NCI-H2081 (cell line): Measurements from ENCODE around the gene ACSM5.
A peak's percentile ranks its signal among the peaks of the same experiment; 100 is the strongest.

Experiments used
- DNase-seq, 2 experiments: peaks; one replicate each; lab custom pipeline; 2025; lab: John Stamatoyannopoulos, UW

ACSM5 gene, protein sequence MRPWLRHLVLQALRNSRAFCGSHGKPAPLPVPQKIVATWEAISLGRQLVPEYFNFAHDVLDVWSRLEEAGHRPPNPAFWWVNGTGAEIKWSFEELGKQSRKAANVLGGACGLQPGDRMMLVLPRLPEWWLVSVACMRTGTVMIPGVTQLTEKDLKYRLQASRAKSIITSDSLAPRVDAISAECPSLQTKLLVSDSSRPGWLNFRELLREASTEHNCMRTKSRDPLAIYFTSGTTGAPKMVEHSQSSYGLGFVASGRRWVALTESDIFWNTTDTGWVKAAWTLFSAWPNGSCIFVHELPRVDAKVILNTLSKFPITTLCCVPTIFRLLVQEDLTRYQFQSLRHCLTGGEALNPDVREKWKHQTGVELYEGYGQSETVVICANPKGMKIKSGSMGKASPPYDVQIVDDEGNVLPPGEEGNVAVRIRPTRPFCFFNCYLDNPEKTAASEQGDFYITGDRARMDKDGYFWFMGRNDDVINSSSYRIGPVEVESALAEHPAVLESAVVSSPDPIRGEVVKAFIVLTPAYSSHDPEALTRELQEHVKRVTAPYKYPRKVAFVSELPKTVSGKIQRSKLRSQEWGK

GRCh38 chr16:20409398-20410120 lies at the start of gene ACSM5:
Gene ACSM5 (plus strand): TSS chr16:20409534. CDS start chr16:20411485, 1,951 bp downstream.
- DNase-seq, result no peak

DNA sequence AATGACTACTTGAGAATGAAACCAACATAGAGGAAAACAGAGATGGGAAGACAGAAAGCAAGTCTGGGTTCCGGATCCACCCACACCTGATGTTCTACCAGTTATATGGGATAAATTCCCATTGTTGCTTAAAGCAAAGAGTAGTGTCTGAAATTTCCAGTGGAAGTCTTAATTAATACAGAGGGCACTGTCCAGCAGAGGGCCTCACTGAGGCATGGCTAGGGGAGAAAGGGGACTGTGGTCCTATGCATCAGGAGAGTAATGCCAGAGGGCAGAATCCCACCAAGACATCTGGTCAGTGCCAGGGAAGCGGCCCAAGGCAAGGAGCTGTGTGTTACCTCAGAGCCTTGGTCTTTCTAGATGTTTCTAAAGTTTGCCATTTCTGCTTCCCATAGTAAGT lies 49.3 kb upstream of the ACSM5 start:
- no peak for DNase-seq

DNA sequence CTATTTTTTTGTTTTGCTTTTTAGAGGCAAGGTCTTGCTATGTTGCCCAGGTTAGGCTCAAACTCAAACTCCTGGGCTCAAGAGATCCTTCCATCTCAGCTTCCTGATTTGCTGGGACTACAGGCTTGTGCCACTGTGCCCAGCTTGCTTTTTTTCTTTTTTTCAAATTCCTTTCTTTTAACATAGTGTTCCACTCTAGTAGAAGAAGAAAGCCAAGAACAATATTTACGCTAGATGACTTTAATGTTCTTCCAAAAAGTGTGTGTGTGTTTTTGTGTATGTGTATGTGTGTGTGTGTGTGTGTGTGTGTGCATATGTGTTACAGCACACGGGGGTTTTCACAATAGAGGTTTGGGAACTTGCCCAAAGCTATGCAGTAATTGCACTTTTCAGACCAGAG lies 46.1 kb upstream of the ACSM5 start:
- no peak for DNase-seq

DNA sequence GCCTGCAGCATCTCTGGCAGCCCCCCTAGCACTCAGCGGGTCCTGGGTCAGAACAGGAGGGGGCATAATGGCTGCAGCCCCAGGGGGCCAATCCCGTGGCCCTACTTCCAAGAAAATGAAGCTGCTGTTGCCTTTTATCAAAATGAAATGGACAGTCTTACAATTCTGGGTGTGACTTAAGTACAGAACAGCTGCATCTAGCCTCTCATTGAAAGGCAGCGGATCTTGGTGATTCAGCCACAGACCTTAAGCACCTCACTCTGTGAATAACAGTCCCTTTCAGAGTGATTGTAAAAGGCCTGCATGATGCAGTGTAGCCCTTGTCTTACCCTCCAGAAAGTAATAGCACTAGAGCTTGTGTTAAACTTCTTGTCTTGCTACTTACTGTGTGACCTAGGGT lies 45.3 kb upstream of the ACSM5 start:
- no peak for DNase-seq

- DNase-seq, result no peak
These were observed 39.8 kb upstream of the ACSM5 start for GRCh38 chr16:20369452-20370054.

- DNase-seq, result no peak
These were observed 36.6 kb upstream of the ACSM5 start for GRCh38 chr16:20372701-20373100.

GRCh38 chr16:20377181-20377580 lies 32.2 kb upstream of the ACSM5 start:
- DNase-seq, result no peak

DNA sequence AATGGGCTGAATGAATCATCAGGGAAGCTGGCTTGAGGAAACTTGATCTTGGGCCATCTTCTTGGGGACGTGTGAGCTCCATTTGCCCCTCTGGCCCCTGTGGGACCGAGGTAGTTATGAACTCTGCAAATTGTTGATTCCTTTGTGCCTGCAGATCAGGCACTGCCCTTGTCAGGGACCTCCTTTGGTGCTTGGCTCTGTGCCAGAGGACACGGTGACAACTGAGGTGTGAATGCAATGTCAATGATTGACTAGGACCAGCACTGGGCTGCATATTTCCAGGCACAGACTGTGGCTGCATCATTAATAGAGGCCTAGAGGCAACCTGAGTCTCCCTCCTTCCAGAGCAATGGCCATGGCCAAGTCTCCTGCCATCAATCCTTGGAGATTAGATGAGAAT lies 28.6 kb upstream of the ACSM5 start:
- DNase-seq, result no peak

- DNase-seq, result no peak
These were observed 27.0 kb upstream of the ACSM5 start for GRCh38 chr16:20382202-20382948.

GRCh38 chr16:20383106-20384029 lies 26.0 kb upstream of the ACSM5 start:
- DNase-seq, result peak; percentile 61 to 74

- peak; percentile 19 to 50 for DNase-seq
These were observed 23.2 kb upstream of the ACSM5 start for GRCh38 chr16:20385844-20386832.

- DNase-seq, result no peak
These were observed 21.4 kb upstream of the ACSM5 start for GRCh38 chr16:20387978-20388377.

DNA sequence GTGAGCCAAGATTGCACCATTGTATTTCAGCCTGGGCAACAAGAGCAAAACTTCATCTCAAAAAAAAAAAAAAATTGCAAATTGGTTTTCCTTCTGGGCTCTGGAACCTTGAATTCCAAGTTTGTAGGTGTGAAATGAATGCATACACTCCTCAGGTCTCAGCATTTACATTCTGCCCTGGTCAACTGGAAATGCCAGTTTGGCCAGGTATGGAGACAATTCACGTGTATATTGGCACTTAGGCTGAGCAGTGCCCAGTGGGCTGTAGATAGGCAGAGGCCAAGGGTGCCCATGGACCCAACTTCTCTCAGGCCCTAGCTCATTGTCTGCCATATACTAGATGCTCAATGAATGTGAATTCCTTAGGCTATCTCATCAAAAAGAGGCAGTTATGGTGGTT lies 20.5 kb upstream of the ACSM5 start:
- no peak for DNase-seq

DNA sequence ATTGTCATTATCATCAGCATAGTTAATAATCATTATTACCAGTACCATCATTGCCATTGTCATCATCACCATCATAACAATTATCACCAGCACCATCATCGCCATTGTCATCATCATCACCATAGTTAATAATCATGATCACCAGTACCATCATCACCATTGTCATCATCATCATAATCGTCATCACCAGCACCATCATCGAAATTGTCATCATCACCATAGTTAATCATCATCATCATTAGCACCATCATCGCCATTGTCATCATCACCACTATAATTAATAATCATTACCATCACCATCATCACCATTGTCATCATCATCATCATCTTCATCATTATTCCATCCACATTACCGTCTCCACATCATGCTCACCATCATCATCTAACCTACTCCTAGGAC lies 18.3 kb upstream of the ACSM5 start:
- no peak for DNase-seq

- no peak for DNase-seq
These were observed 15.3 kb upstream of the ACSM5 start for GRCh38 chr16:20393801-20394577.

DNA sequence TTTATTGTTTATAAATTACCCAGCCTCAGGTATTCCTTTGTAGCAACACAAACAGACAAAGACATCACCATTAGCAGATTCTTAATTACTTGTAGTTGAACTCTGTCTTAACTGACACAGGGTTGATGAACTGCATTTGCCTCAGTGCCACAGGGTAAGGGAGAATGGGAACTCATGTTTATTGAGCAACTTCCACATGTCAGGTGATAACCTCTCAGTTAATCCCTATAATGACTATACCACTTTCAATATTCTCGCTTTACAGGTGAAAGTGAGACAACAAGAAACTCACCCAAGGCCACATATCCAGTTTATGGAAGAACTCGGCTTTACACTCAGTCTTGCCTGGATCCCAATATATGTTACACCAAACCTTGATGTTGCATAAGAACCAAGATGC lies 13.4 kb upstream of the ACSM5 start:
- no peak for DNase-seq

GRCh38 chr16:20396846-20397467 lies 12.4 kb upstream of the ACSM5 start:
- no peak for DNase-seq

DNA sequence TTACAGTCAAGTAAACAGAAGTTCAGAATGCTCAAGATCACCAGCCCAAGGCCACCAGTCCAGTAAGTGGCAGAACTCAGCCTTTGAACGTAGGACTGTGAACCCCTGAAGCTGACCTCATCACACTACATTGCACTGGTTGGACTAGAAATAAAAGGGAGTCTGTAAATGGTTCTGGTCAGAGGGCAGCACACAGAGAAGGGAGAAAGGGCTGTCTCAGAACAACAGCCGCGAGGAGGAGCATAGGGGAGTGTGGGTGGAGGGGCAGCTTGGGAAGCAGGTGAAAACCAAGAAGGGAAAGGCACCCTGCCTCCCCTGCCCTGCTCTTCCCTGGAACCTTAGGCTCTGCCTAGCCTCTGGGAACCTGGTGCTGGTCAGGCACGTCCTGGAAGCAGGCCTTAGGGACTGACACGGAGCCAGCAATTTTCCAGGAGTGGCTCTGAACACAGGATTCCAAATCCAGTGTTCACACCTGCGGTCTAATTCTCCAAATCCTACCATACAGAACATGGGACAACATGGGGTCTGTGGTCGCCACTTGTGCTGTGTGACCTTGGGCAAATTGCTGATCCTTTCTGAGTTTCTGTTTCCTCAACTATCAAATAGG lies 11.8 kb upstream of the ACSM5 start:
- DNase-seq, result no peak
